Measurements from ENCODE around the gene CPEB3. TPM values are rescaled to one million over a fixed set of nuclear protein-coding genes. Genes with fewer than 3 reads are reported as not detected.

Gene CPEB3
- total and polyA plus RNA-seq, 9 of the 15 experiments (the other 6 are each of a cell fraction or from before 2014, with no cell fraction given): 0.15 to 1.2 (median 0.51) TPM

- no peak for TF ChIP-seq ZNF23 (CRISPR knock-in tag; IDR thresholded peaks at IDR 0.05)
- no peak for TF ChIP-seq NELFE (IDR thresholded peaks at IDR 0.05; ENCODE audit: insufficient read depth, insufficient read length)
- no peak for TF ChIP-seq GATAD2A (IDR thresholded peaks at IDR 0.05)
- TF ChIP-seq RB1 (IDR thresholded peaks at IDR 0.05; ENCODE audit: low read depth): peak; percentile 56; the same call in 1 of the 2 replicates
- TF ChIP-seq SRSF3 (IDR thresholded peaks at IDR 0.05; ENCODE audit: insufficient read depth, low read length): 0 out of 2 replicates have a peak, but pooled peaks have one; percentile 40
- TF ChIP-seq, protein P1, sequence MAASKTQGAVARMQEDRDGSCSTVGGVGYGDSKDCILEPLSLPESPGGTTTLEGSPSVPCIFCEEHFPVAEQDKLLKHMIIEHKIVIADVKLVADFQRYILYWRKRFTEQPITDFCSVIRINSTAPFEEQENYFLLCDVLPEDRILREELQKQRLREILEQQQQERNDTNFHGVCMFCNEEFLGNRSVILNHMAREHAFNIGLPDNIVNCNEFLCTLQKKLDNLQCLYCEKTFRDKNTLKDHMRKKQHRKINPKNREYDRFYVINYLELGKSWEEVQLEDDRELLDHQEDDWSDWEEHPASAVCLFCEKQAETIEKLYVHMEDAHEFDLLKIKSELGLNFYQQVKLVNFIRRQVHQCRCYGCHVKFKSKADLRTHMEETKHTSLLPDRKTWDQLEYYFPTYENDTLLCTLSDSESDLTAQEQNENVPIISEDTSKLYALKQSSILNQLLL (CRISPR knock-in tag; IDR thresholded peaks at IDR 0.05; ENCODE audit: borderline replicate concordance): no peak
- TF ChIP-seq NFE2 (IDR thresholded peaks at IDR 0.05; ENCODE audit: low read depth): no peak
- TF ChIP-seq SREBF1 (IDR thresholded peaks at IDR 0.05; ENCODE audit: borderline replicate concordance, low read depth, low read length): no peak
- TF ChIP-seq MCM2 (IDR thresholded peaks at IDR 0.05; ENCODE audit: low read depth): no peak
- no peak for TF ChIP-seq MEF2A (IDR thresholded peaks at IDR 0.05; ENCODE audit: control insufficient read depth, low read depth, low read length)
- TF ChIP-seq ZNF274 (IDR thresholded peaks at IDR 0.05; ENCODE audit: borderline replicate concordance, low read depth, low read length): no peak
- TF ChIP-seq CHCHD3 (CRISPR knock-in tag; IDR thresholded peaks at IDR 0.05): no peak
- TF ChIP-seq NR3C1 (CRISPR knock-in tag; IDR thresholded peaks at IDR 0.05): no peak
- no peak for TF ChIP-seq CCAR2 (IDR thresholded peaks at IDR 0.05; ENCODE audit: low read depth, low read length)
- TF ChIP-seq, protein P2, sequence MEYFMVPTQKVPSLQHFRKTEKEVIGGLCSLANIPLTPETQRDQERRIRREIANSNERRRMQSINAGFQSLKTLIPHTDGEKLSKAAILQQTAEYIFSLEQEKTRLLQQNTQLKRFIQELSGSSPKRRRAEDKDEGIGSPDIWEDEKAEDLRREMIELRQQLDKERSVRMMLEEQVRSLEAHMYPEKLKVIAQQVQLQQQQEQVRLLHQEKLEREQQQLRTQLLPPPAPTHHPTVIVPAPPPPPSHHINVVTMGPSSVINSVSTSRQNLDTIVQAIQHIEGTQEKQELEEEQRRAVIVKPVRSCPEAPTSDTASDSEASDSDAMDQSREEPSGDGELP (CRISPR knock-in tag; IDR thresholded peaks at IDR 0.05; ENCODE audit: borderline replicate concordance): peak; percentile 57; the same call in 1 of the 2 replicates
- no peak for TF ChIP-seq NR2F6 (CRISPR knock-in tag; IDR thresholded peaks at IDR 0.05)
- TF ChIP-seq DMBX1 (CRISPR knock-in tag; IDR thresholded peaks at IDR 0.05; ENCODE audit: borderline replicate concordance): no peak
- TF ChIP-seq CTBP1 (IDR thresholded peaks at IDR 0.05; ENCODE audit: borderline replicate concordance): peak; percentile 77
- no peak for TF ChIP-seq MTF1 (CRISPR knock-in tag; IDR thresholded peaks at IDR 0.05; ENCODE audit: borderline replicate concordance)
- TF ChIP-seq ZBED1 (IDR thresholded peaks at IDR 0.05): no peak
- no peak for TF ChIP-seq POLR2AphosphoS2 (IDR thresholded peaks at IDR 0.05; ENCODE audit: low read length)
- TF ChIP-seq POLR3A (IDR thresholded peaks at IDR 0.05; ENCODE audit: borderline replicate concordance, extremely low read depth, insufficient read depth, insufficient read length): no peak
Observed at GRCh38 chr10:92290837-92291615, at the start of gene CPEB3, which contains the start of gene MARCHF5 (continued).

Data from K562 (cell line).